Activated T-cell treated with anti-CD3 and anti-CD28 coated beads, Interleukin-2, amount 50 U/mL, for 72 hours (primary cell): ENCODE results near the gene METTL5. TPM values are rescaled to one million over a fixed set of nuclear protein-coding genes. Genes with fewer than 3 reads are reported as not detected.

Experiments used
- ATAC-seq, 2 donors: fragments of 150-1000 bp; cut with Tn5 transposase; replicated peaks in 1 of 2; 2 replicates each; pipeline ENCODE4 v1.10.0; 2021; ENCODE audit warnings: moderate library complexity in 2 of 2, mild to moderate bottlenecking in 1 of 2
- DNase-seq, 2 donors: peaks; one replicate each; pipeline ENCODE4 v3.0.0; 2021 to 2022; ENCODE audit warnings: mixed read lengths in 1 of 2
- H3K27ac Mint-ChIP-seq: one replicate; pipeline ENCODE4 v1.8.0; 2022; ENCODE audit warnings: mild to moderate bottlenecking, moderate library complexity, mixed read lengths
- H3K27me3 Mint-ChIP-seq: one replicate; pipeline ENCODE4 v1.8.0; 2022; ENCODE audit warnings: low read depth, mixed read lengths
- H3K36me3 Mint-ChIP-seq, 2 donors: one replicate each; pipeline ENCODE4 v1.8.0; 2022; ENCODE audit warnings: mixed read lengths in 2 of 2, mild to moderate bottlenecking in 1 of 2; ENCODE audit not compliant: insufficient read depth in 2 of 2
- H3K4me1 Mint-ChIP-seq: one replicate; pipeline ENCODE4 v1.8.0; 2022; ENCODE audit warnings: low read depth, mixed read lengths
- H3K4me3 Mint-ChIP-seq, 2 donors: one replicate each; pipeline ENCODE4 v1.8.0; 2022; ENCODE audit warnings: mild to moderate bottlenecking in 2 of 2, mixed read lengths in 2 of 2, moderate library complexity in 2 of 2
- H3K9me3 Mint-ChIP-seq, 2 donors: one replicate each; pipeline ENCODE4 v1.8.0; 2022; ENCODE audit warnings: mixed read lengths in 2 of 2
- total RNA-seq, 2 donors: library from RNA; stranded (reverse); gene quantifications; one replicate each; pipeline ENCODE4 v1.2.3, GENCODE V29; 2022

The METTL5 gene
- total RNA-seq, 2 donors from 2014 or later: 84.0 to 110 TPM

DNA sequence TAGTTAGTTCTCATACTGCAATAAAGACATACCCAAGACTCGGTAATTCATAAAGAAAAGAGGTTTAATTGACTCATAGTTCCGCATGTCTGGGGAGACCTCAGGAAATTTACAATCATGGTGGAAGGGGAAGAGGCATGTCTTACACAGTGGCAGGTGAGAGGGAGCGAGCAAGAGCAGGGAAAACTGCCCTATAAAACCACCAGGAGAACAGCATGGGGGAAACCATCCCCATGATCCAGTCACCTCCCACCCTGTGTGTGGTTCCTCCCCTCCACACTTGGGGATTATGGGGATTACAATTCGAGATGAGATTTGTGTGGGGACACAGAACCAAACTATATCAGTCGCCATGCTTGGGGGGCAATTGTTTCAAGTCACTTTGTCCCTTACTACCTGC lies 27.1 kb downstream of the METTL5 start:
- peak overlapping the region; percentile 29 to 53 for H3K4me3 Mint-ChIP-seq
- peaks cover 0 to 6% of the 10 kb centered on the region in 2 donors for H3K36me3 Mint-ChIP-seq
- ATAC-seq: no peak

DNA sequence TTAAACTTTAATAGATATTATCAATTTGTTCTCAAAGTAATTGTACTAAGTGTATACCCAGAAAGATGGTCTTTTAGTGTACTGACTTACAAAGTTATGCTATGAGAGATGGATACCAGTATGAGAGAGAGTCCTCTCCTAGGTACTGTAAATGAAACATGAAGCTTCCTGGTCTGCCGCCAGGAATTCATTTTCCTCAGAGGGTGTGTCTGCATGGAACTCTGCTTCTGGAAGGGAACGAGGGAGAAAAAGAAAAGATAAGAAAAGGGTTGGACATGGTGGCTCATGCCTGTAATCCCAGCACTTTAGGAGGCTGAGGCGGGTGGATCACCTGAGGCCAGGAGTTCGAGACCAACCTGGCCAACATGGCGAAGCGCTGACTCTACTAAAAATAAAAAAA lies 28.3 kb downstream of the METTL5 start:
- no peaks in the 10 kb centered on the region for H3K9me3 Mint-ChIP-seq

More for the DNA sequence above, 27.1 kb downstream of the METTL5 start:
- Mint-ChIP-seq H3K9me3 (no peaks in the 10 kb centered on the region), H3K27ac (peak overlapping the region; percentile 21), H3K27me3 (no peaks in the 10 kb centered on the region), H3K4me1 (peaks cover 10% of the 10 kb centered on the region)
- DNase-seq: no peak

DNA sequence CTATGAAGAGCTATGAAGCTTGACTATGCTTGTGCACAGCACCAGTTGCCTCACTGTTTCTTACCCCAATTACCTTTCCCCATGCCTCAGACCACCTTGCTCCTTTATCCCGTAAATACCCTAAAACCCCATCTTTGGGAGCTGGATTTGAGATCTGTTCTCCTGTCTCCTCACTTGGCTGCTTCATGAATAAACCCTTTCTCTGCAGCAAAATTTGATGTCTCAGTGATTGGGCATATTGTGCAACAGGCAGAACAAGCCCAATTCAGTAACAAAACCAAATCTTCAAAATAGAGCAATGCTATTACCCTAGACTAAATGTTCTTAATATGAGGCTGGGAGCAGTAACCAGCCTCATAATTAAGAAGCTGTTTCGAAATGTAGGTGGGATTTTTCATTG lies 29.5 kb downstream of the METTL5 start:
- H3K9me3 Mint-ChIP-seq: no peaks in the 10 kb centered on the region
- H3K27me3 Mint-ChIP-seq: no peaks in the 10 kb centered on the region
- no peaks in the 10 kb centered on the region for H3K36me3 Mint-ChIP-seq
- no peaks in the 10 kb centered on the region for H3K4me1 Mint-ChIP-seq
- DNase-seq: no peak
- no peak overlapping the region for H3K27ac Mint-ChIP-seq
- no peak for ATAC-seq
- H3K4me3 Mint-ChIP-seq: no peak overlapping the region

More for the DNA sequence above, 28.3 kb downstream of the METTL5 start:
- Mint-ChIP-seq H3K27me3 (no peaks in the 10 kb centered on the region), H3K4me3 (no peak overlapping the region), H3K27ac (no peak overlapping the region), H3K36me3 (peaks cover 0 to 3% of the 10 kb centered on the region in 2 donors), H3K4me1 (no peaks in the 10 kb centered on the region)
- DNase-seq (no peak), ATAC-seq (no peak)

DNA sequence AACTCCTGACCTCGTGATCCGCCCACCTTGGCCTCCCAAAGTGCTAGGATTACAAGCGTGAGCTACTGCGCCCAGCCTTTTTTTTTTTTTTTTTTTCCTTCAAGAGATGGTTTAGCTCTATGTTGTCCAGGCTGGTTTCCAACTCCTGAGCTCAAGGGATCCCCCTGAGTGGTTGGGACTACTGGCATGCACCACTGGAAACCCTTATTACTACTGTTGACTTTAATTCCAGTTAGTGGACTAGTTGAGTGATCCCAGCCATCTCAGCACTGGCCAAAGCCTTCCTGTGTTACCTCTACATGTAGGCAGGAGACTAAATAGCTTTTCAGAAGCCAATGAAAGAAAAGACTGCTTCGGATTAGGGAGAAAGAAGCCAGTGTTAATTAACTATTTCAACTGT lies 34.1 kb downstream of the METTL5 start:
- Mint-ChIP-seq H3K4me3 (no peak overlapping the region), H3K27ac (no peak overlapping the region), H3K4me1 (peaks cover 11% of the 10 kb centered on the region), H3K9me3 (no peaks in the 10 kb centered on the region), H3K36me3 (no peaks in the 10 kb centered on the region), H3K27me3 (peaks cover 25% of the 10 kb centered on the region)
- DNase-seq: no peak
- no peak for ATAC-seq

DNA sequence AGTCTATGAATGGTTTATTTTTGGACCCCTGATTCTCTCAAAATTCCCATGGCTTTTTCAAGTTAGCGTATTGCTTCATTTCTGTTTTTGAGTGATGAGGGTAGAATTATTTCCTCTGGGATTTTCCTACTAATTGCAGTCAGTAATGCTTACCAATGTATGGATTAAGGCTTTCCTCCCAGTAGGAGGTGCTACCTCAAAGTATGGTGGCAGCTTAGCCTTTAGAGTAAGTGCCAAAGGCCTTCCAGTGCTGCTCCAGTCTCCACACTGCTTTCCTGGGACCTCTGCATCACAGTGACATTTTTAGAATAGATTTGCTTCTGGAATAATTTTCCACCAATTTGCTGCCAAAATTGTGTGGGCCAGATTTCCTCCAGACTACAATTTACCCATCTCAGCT lies 42.2 kb downstream of the METTL5 start:
- Mint-ChIP-seq H3K4me3 (no peak overlapping the region), H3K9me3 (no peaks in the 10 kb centered on the region), H3K27me3 (peaks cover 1% of the 10 kb centered on the region), H3K4me1 (no peaks in the 10 kb centered on the region), H3K27ac (no peak overlapping the region), H3K36me3 (no peaks in the 10 kb centered on the region)
- no peak for ATAC-seq
- DNase-seq: no peak

DNA sequence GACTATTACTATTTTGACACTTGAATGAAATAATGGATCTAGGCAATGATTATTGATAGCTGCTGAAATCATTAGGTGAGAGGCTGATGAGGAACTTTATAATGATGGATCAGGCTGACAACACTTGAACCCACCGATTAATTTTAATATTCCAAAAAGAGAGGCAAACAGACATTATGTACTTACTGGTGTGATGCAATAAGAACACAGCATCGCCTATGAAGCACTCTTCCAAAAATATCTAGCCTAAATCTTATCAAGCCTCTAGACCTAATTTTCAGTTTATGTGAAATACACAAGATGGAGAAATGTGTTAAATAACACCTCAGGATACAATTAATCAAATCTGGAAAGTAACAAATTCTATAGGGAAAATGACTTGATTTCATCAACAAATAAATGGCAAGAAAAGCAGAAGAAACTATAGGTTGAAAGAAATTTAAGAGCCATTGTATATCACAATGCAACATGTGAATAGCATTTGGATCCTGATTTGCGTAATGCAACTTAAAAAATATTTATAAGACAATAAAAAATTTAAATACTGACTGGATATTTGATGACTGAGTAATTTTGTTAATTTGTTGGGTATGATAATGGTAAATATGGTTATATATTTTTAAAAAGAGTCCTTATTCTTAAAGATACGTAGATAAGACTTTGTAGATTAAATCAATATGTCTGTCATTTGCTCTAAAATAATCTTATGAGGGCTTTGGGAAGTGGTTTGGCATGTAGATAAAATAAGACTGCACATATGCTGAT lies 43.3 kb downstream of the METTL5 start:
- DNase-seq: no peak
- Mint-ChIP-seq H3K9me3 (no peaks in the 10 kb centered on the region), H3K36me3 (no peaks in the 10 kb centered on the region), H3K27me3 (no peaks in the 10 kb centered on the region), H3K4me3 (no peak overlapping the region), H3K4me1 (no peaks in the 10 kb centered on the region), H3K27ac (no peak overlapping the region)
- no peak for ATAC-seq

DNA sequence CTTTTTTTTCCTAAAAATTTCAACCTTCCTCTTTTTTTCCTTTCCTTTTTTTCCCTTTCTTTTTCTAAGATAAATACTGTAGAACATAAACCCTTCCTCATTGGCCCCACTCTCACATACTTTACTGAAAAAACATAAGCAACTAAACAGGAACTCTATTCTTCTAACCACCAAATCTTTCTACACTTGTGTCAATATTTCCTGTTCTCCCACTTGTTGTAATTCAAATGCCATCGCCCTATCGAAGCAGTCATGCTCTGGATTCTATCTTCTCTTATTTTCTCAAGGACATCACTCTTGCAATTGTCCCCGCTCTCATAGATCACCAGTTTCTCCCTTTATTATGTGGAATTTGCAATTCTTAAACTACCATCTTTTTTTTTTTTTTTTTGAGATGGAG lies 46.3 kb downstream of the METTL5 start:
- Mint-ChIP-seq H3K9me3 (no peaks in the 10 kb centered on the region), H3K4me3 (no peak overlapping the region), H3K36me3 (no peaks in the 10 kb centered on the region), H3K27me3 (no peaks in the 10 kb centered on the region), H3K4me1 (no peaks in the 10 kb centered on the region), H3K27ac (peak overlapping the region; percentile 2)
- DNase-seq (no peak), ATAC-seq (no peak)

DNA sequence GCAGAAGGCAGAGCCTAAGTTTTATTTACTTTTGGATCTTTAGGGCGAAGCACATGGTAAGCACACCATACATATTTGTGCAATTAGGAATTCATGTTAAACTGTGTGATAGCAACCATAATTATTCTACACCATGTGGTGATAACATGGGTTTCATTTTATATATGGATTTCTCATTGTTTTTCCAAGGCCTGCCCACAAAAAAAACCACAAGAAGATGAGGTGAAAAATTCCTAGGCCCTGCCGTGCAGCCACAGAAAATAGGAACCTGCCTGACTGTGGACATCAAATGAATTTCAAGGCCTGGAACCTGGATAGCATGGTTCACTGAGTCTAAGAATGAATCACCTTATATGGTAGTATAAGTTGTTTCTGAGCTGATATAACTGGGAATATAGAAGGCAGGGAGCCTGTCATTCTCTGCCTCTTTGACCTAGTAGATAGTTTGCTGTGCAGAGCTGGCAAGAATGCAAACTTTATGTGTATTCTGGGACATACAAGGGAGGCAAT lies 48.4 kb downstream of the METTL5 start:
- Mint-ChIP-seq H3K4me1 (no peaks in the 10 kb centered on the region), H3K4me3 (no peak overlapping the region), H3K27ac (no peak overlapping the region), H3K36me3 (no peaks in the 10 kb centered on the region), H3K9me3 (no peaks in the 10 kb centered on the region), H3K27me3 (no peaks in the 10 kb centered on the region)
- DNase-seq (no peak), ATAC-seq (no peak)

DNA sequence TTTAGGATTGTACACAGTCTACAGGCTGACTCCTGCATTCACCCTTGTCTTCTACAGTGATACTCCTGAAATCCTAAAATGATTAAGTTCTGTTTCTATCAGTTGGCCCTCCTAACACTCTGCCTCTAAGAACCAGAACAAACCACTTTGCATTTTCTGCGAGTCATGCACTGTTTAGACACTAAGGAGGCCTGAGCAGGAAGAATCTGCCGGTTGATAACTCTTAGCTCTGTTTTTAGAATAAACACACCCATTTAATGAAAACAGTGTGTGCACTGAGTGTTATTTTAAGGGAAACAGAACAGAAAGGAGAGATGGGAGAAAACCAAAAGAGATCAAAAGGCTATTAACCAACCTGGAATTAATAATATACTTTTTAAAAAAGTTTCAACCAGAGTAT lies 48.9 kb downstream of the METTL5 start:
- ATAC-seq (no peak), DNase-seq (no peak)
- Mint-ChIP-seq H3K4me3 (no peak overlapping the region), H3K36me3 (no peaks in the 10 kb centered on the region), H3K27me3 (no peaks in the 10 kb centered on the region), H3K9me3 (no peaks in the 10 kb centered on the region), H3K4me1 (no peaks in the 10 kb centered on the region), H3K27ac (no peak overlapping the region)

DNA sequence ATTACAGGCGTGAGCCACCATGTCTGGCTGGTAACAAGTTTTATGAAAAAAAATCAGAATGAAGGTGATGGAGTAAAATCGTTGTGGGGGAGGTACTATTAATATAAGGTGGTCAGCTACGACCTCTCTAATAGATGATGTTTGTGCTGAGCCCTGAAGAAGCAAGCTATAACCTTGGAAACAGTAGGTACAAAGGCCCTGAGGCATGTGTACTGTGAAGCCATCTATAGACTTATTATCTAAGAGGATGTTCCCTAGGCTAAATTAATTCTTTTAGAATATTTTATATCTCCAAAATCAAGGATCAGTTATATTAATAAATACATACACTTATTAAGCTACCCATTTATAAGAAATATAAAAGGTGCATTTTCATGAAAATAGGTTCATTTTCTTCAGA lies 49.4 kb downstream of the METTL5 start:
- Mint-ChIP-seq H3K27ac (no peak overlapping the region), H3K4me3 (no peak overlapping the region), H3K9me3 (no peaks in the 10 kb centered on the region), H3K36me3 (no peaks in the 10 kb centered on the region), H3K27me3 (no peaks in the 10 kb centered on the region), H3K4me1 (no peaks in the 10 kb centered on the region)
- DNase-seq (no peak), ATAC-seq (no peak)

DNA sequence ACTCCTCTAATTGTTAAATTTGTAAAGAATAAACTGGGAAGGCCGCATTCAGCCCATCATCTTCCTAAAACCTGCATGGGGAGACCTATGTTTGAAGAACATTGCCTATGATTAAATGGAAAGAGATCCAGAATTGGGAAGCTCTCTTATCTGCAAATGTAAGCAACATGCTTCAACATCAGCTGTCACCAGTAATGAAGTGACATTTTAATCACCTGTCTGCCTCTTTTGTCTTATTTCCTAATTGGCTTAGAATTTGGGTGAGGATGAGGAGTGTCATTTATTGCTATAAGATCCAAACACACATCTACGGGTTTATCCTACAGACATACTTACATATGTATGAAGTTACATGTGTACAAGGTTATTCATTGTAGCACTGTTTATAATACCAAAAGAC lies 52.1 kb downstream of the METTL5 start:
- H3K27ac Mint-ChIP-seq: no peak overlapping the region
- H3K4me3 Mint-ChIP-seq: no peak overlapping the region
- H3K9me3 Mint-ChIP-seq: no peaks in the 10 kb centered on the region
- no peak for DNase-seq
- no peak for ATAC-seq
- H3K4me1 Mint-ChIP-seq: no peaks in the 10 kb centered on the region
- no peaks in the 10 kb centered on the region for H3K36me3 Mint-ChIP-seq
- peaks cover 3% of the 10 kb centered on the region for H3K27me3 Mint-ChIP-seq

DNA sequence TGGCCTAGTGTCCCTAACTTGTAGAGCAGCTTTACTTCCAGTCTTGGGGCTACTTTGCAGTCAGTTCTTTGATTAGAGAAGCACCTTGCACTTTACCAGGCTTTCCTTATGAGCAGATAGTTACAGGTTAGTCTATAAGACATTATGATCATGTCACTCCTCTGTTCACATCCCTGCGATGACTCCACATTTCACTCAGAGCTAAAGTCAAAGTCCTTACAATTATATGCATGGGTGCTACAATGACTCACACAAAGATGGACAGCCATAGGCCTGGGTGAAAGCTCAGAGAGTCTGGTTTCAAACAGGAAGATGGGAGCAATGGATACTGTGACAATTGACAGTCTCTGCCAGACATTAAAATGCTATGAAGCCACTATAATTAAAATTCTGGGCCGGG lies 53.1 kb downstream of the METTL5 start:
- ATAC-seq (no peak), DNase-seq (no peak)
- Mint-ChIP-seq H3K27ac (no peak overlapping the region), H3K4me3 (no peak overlapping the region), H3K27me3 (peaks cover 7% of the 10 kb centered on the region), H3K36me3 (no peaks in the 10 kb centered on the region), H3K4me1 (peaks cover 4% of the 10 kb centered on the region), H3K9me3 (no peaks in the 10 kb centered on the region)

DNA sequence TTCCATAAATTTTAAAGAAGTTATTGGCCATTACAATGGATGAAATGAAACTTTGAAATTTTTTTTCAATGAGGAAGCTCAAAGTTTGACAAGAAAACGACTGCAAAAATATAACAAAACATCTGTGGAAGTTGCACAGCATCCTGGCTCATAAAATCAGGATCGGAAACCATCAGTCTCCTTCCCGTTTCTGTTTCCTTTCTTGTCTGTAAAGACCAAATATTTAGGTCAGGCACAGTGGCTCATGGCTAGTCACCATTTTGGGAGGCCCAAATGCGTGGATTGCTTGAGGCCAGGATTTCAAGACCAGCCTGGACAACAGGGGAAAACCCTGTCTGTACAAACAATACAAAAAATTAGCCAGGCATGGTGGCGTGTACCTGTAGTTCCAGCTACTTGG lies 53.7 kb downstream of the METTL5 start:
- ATAC-seq (no peak), DNase-seq (no peak)
- Mint-ChIP-seq H3K27me3 (peaks cover 7% of the 10 kb centered on the region), H3K4me3 (no peak overlapping the region), H3K9me3 (no peaks in the 10 kb centered on the region), H3K27ac (no peak overlapping the region), H3K4me1 (peaks cover 4% of the 10 kb centered on the region), H3K36me3 (no peaks in the 10 kb centered on the region)
